ENCODE measurements around the gene TMEM151A. TPM values are rescaled to one million over a fixed set of nuclear protein-coding genes. Genes with fewer than 3 reads are reported as not detected.

The TMEM151A gene
- total RNA-seq, 1 experiment from 2014 or later: 1.5 TPM

DNA sequence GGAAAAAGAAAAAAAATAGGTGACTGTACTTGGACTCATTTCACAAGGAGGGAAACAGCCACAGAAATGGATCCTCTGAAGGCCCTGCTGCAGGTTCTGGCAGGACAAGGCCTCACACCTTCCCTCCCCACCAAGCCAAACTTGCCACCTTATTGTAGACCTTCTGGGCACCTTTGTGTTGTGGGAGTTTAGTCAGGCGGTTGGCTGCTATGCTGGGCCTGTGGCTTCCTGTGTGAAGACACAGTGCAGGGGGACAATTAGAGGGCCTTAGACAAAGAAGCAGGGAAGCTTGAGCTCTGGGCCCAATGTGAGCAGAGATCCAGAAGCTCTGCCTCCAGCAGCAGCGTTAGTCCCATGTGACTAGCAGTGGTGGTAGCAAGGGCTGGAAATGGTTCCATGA, 19.1 kb upstream of the TMEM151A start:
- TF ChIP-seq, protein P1, sequence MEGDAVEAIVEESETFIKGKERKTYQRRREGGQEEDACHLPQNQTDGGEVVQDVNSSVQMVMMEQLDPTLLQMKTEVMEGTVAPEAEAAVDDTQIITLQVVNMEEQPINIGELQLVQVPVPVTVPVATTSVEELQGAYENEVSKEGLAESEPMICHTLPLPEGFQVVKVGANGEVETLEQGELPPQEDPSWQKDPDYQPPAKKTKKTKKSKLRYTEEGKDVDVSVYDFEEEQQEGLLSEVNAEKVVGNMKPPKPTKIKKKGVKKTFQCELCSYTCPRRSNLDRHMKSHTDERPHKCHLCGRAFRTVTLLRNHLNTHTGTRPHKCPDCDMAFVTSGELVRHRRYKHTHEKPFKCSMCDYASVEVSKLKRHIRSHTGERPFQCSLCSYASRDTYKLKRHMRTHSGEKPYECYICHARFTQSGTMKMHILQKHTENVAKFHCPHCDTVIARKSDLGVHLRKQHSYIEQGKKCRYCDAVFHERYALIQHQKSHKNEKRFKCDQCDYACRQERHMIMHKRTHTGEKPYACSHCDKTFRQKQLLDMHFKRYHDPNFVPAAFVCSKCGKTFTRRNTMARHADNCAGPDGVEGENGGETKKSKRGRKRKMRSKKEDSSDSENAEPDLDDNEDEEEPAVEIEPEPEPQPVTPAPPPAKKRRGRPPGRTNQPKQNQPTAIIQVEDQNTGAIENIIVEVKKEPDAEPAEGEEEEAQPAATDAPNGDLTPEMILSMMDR (conservative IDR thresholded peaks at IDR 0.05; ENCODE audit: low read depth, low read length): no peak
- no peak for TF ChIP-seq EZH2 (IDR thresholded peaks at IDR 0.05; ENCODE audit: borderline replicate concordance, low read depth, low read length, poor library complexity, severe bottlenecking)
- ChIA-PET CTCF (no interaction called here), POLR2A (ENCODE audit: low non-redundant PET) (no interaction called here)
- H3K36me3 ChIP-seq (ENCODE audit: insufficient read depth, low read length, poor library complexity, severe bottlenecking): peaks cover 40% of the 10 kb centered on the region
- H3K4me3 ChIP-seq (ENCODE audit: low read depth, low read length, poor library complexity, severe bottlenecking): no peak overlapping the region
- intact Hi-C loops (cut with micrococcal nuclease; ENCODE audit: unreplicated experiment): no loop called here
- no peak overlapping the region for H3K27ac ChIP-seq (ENCODE audit: low read depth, low read length, poor library complexity, severe bottlenecking)
- no peaks in the 10 kb centered on the region for H3K27me3 ChIP-seq (replicated peaks; ENCODE audit: insufficient read depth, low read depth, low read length, poor library complexity)
- peaks cover 9% of the 10 kb centered on the region for H3K4me1 ChIP-seq (ENCODE audit: insufficient read depth, low read length, poor library complexity, severe bottlenecking)
- BruUV-seq (replicated peaks): no TSS peak
- H3K9me3 ChIP-seq (ENCODE audit: low read depth, low read length, poor library complexity, severe bottlenecking): no peaks in the 10 kb centered on the region
- no peak for DNase-seq (ENCODE audit: low spot score)

DNA sequence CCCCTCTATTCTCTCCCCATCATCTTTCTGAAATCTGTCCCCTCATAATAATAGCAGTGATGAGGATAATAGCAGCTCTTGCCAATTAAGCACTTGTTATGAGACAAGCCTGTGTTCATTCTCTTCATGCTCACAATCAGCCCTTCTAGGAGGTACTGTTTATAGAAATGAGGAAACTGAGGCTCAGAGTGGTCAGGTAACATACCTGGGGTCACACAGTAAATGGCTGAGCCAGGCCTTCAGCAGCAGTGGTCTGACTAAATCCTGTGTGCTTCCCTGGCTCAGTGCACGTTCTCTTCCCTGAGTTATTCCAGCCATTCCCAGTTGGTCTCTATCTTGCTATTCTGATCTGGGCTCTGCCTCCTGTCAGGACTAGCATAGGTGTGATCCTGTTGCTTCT, 17.5 kb upstream of the TMEM151A start:
- H3K9me3 ChIP-seq (ENCODE audit: low read depth, low read length, poor library complexity, severe bottlenecking): no peaks in the 10 kb centered on the region
- intact Hi-C loops (cut with micrococcal nuclease; ENCODE audit: unreplicated experiment): no loop called here
- H3K4me3 ChIP-seq (ENCODE audit: low read depth, low read length, poor library complexity, severe bottlenecking): no peak overlapping the region
- DNase-seq (ENCODE audit: low spot score): no peak
- peaks cover 40% of the 10 kb centered on the region for H3K36me3 ChIP-seq (ENCODE audit: insufficient read depth, low read length, poor library complexity, severe bottlenecking)
- no peaks in the 10 kb centered on the region for H3K27me3 ChIP-seq (replicated peaks; ENCODE audit: insufficient read depth, low read depth, low read length, poor library complexity)
- no peak overlapping the region for H3K27ac ChIP-seq (ENCODE audit: low read depth, low read length, poor library complexity, severe bottlenecking)
- no TSS peak for BruUV-seq (replicated peaks)
- TF ChIP-seq, protein P1 (conservative IDR thresholded peaks at IDR 0.05; ENCODE audit: low read depth, low read length): no peak
- no peak for TF ChIP-seq EZH2 (IDR thresholded peaks at IDR 0.05; ENCODE audit: borderline replicate concordance, low read depth, low read length, poor library complexity, severe bottlenecking)
- peaks cover 14% of the 10 kb centered on the region for H3K4me1 ChIP-seq (ENCODE audit: insufficient read depth, low read length, poor library complexity, severe bottlenecking)
- ChIA-PET POLR2A (ENCODE audit: low non-redundant PET) (no interaction called here), CTCF (no interaction called here)

DNA sequence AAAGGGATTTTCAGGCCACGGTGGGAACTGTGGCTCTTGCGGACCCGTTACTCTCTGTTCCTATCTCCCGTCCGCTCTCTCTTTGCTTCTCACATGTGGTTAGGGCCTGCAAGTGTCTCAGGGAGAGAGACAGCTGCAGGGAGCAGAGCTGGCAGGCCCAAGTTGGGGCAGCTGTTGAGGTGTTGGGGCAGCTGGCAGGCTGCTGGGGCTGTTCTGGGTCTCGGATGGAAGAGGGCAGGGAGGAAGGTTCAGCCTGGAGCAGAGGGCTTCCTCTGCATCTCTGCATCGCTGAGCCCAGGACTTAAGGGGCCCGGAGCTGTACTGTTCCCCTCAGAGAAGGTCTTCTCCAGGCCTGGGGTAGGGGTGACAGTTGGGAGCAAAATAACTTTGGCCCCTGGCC, 16.3 kb upstream of the TMEM151A start:
- intact Hi-C loops (cut with micrococcal nuclease; ENCODE audit: unreplicated experiment): no loop called here
- no peaks in the 10 kb centered on the region for H3K27me3 ChIP-seq (replicated peaks; ENCODE audit: insufficient read depth, low read depth, low read length, poor library complexity)
- H3K4me1 ChIP-seq (ENCODE audit: insufficient read depth, low read length, poor library complexity, severe bottlenecking): peaks cover 19% of the 10 kb centered on the region
- no peak overlapping the region for H3K4me3 ChIP-seq (ENCODE audit: low read depth, low read length, poor library complexity, severe bottlenecking)
- TF ChIP-seq, protein P1 (conservative IDR thresholded peaks at IDR 0.05; ENCODE audit: low read depth, low read length): no peak
- TF ChIP-seq EZH2 (IDR thresholded peaks at IDR 0.05; ENCODE audit: borderline replicate concordance, low read depth, low read length, poor library complexity, severe bottlenecking): no peak
- ChIA-PET POLR2A (ENCODE audit: low non-redundant PET) (no interaction called here), CTCF (no interaction called here)
- no peak for DNase-seq (ENCODE audit: low spot score)
- no TSS peak for BruUV-seq (replicated peaks)
- H3K27ac ChIP-seq (ENCODE audit: low read depth, low read length, poor library complexity, severe bottlenecking): no peak overlapping the region
- peaks cover 40% of the 10 kb centered on the region for H3K36me3 ChIP-seq (ENCODE audit: insufficient read depth, low read length, poor library complexity, severe bottlenecking)
- H3K9me3 ChIP-seq (ENCODE audit: low read depth, low read length, poor library complexity, severe bottlenecking): no peaks in the 10 kb centered on the region

All from A673 (cell line).